ENCODE data around the gene HUS1.
"Not testable (repeated sequence)": the region's sequence is repeated elsewhere in the genome, so short reads cannot be mapped to it uniquely, and the experiment has no call there.

Gene HUS1

GRCh38 chr7:47999413-47999812, 20.0 kb upstream of the HUS1 start:
- TF ChIP-seq CTCF (IDR thresholded peaks at IDR 0.05; ENCODE audit: insufficient read depth, low read length, missing control alignments) = no peak
- no peak overlapping the region for H3K4me3 ChIP-seq (ENCODE audit: low read depth, low read length)
- POLR2A ChIA-PET = no interaction called here
- no peak for DNase-seq (ENCODE audit: low read depth, low spot score)
- CTCF ChIA-PET = interaction anchor here (1.6 to 2.1 kb wide), 4 partner anchors 11 to 156 kb away, joined by 3 to 10 read pairs (median 8); no protein-coding TSS in a partner anchor

GRCh38 chr7:47992446-47992845, 13.0 kb upstream of the HUS1 start:
- CTCF ChIA-PET = interaction anchor here (0.8 to 7.9 kb wide), 23 partner anchors 10 to 182 kb away, joined by 3 to 320 read pairs (median 8); no protein-coding TSS in a partner anchor
- no peak for DNase-seq (ENCODE audit: low read depth, low spot score)
- TF ChIP-seq CTCF (IDR thresholded peaks at IDR 0.05; ENCODE audit: insufficient read depth, low read length, missing control alignments) = no peak
- H3K4me3 ChIP-seq (ENCODE audit: low read depth, low read length) = no peak overlapping the region
- POLR2A ChIA-PET = interaction anchor here (1.4 kb wide), 1 partner anchor 117 kb away, joined by 4 read pairs; no protein-coding TSS in a partner anchor

- ChIA-PET CTCF (interaction anchor here (0.7 to 7.9 kb wide), 29 partner anchors 9 to 182 kb away, joined by 3 to 320 read pairs (median 6); no protein-coding TSS in a partner anchor), POLR2A (interaction anchor here (1.4 kb wide), 1 partner anchor 117 kb away, joined by 4 read pairs; no protein-coding TSS in a partner anchor)
- DNase-seq (ENCODE audit: low read depth, low spot score) = no peak
- TF ChIP-seq CTCF (IDR thresholded peaks at IDR 0.05; ENCODE audit: insufficient read depth, low read length, missing control alignments) = peak; percentile 86
- peak overlapping the region; percentile 63 for H3K4me3 ChIP-seq (ENCODE audit: low read depth, low read length)
These were observed 12.4 kb upstream of the HUS1 start for GRCh38 chr7:47991741-47992311.

GRCh38 chr7:47991270-47991669, 11.9 kb upstream of the HUS1 start:
- no peak overlapping the region for H3K4me3 ChIP-seq (ENCODE audit: low read depth, low read length)
- DNase-seq (ENCODE audit: low read depth, low spot score) = no peak
- no peak for TF ChIP-seq CTCF (IDR thresholded peaks at IDR 0.05; ENCODE audit: insufficient read depth, low read length, missing control alignments)
- ChIA-PET POLR2A (interaction anchor here (1.4 kb wide), 1 partner anchor 118 kb away, joined by 4 read pairs; no protein-coding TSS in a partner anchor), CTCF (interaction anchor here (0.7 to 7.9 kb wide), 27 partner anchors 9 to 166 kb away, joined by 3 to 320 read pairs (median 7); no protein-coding TSS in a partner anchor)

GRCh38 chr7:47990592-47990991, 11.2 kb upstream of the HUS1 start:
- TF ChIP-seq CTCF (IDR thresholded peaks at IDR 0.05; ENCODE audit: insufficient read depth, low read length, missing control alignments) = no peak
- no peak for DNase-seq (ENCODE audit: low read depth, low spot score)
- H3K4me3 ChIP-seq (ENCODE audit: low read depth, low read length) = no peak overlapping the region
- CTCF ChIA-PET = interaction anchor here (0.8 to 7.9 kb wide), 21 partner anchors 8 to 167 kb away, joined by 3 to 320 read pairs (median 7); no protein-coding TSS in a partner anchor
- POLR2A ChIA-PET = no interaction called here

- CTCF ChIA-PET = interaction anchor here (0.8 to 7.9 kb wide), 18 partner anchors 10 to 168 kb away, joined by 3 to 320 read pairs (median 9); partner anchors contain the start of gene SUN3
- H3K4me3 ChIP-seq (ENCODE audit: low read depth, low read length); DNase-seq (ENCODE audit: low read depth, low spot score); POLR2A ChIA-PET: not testable (repeated sequence)
These were observed 10.4 kb upstream of the HUS1 start for GRCh38 chr7:47989607-47990400.

All from AG04449 (cell line).